Adrenal gland (tissue), 12 donors: ENCODE results near the gene HYAL2. TPM values are rescaled to one million over a fixed set of nuclear protein-coding genes. Genes with fewer than 3 reads are reported as not detected.
A peak's percentile ranks its signal among the peaks of the same experiment; 100 is the strongest.

ENCODE experiments used
- DNase-seq, 7 donors: peaks; one replicate each; pipeline ENCODE4 v3.0.0-alpha.2; 2019 to 2020
- H3K27ac ChIP-seq, 5 donors: fragments of 200-600 bp; sonication (generic) in 4 of 5; 1 replicate in 3 of 5; 2 replicates in 2 of 5; pipeline versions ENCODE4 v1.5.1 to v1.8.0; 2016 to 2020; ENCODE audit warnings: mild to moderate bottlenecking in 1 of 5
- H3K27me3 ChIP-seq: fragments of 200-600 bp; 2 replicates; pipeline ENCODE4 v1.8.0; 2021
- H3K36me3 ChIP-seq, 2 donors: fragments of 200-600 bp; replicated peaks in 1 of 2; 1 replicate in 1 of 2; 2 replicates in 1 of 2; pipeline versions ENCODE4 v1.5.1 to v1.8.0; 2018 to 2022
- H3K4me1 ChIP-seq, 2 donors: fragments of 200-600 bp; replicated peaks in 1 of 2; 1 replicate in 1 of 2; 2 replicates in 1 of 2; pipeline versions ENCODE4 v1.5.1 to v1.8.0; 2018 to 2021
- H3K4me3 ChIP-seq, 4 donors: fragments of 200-600 bp; sonication (generic) in 3 of 4; one replicate each; pipeline ENCODE4 v1.5.1; 2016 to 2018
- H3K9me3 ChIP-seq, 3 donors: fragments of 200-600 bp; sonication (generic) in 1 of 3; replicated peaks in 1 of 3; 1 replicate in 2 of 3; 2 replicates in 1 of 3; pipeline versions ENCODE4 v1.5.1 to v1.8.0; 2016 to 2021
- POLR2A ChIP-seq, 2 donors: fragments of 450-650 bp; IDR thresholded peaks; one replicate each; pipeline ENCODE4 v1.6.1; 2017; ENCODE audit warnings: antibody characterized with exemption in 2 of 2, mild to moderate bottlenecking in 2 of 2, moderate library complexity in 1 of 2
- WGBS, 4 donors: extraction: QIAGEN DNeasy Blood & Tissue Kit in 2 of 4; methylation state at CpG; one replicate each; pipeline versions ENCODE4 v1.1.5 to v1.1.7; 2013 to 2017; 5-methylcytosine and 5-hydroxymethylcytosine counted together
- intact Hi-C, 2 donors: fragments of 100-400 bp; cut with DNase I; formaldehyde crosslinking; loops; one replicate each; pipeline versions ENCODE4 v1.14.1 to v1.15.0; 2022 to 2023
- polyA plus RNA-seq, 3 donors: library from polyadenylated mRNA; stranded (reverse); fragments of 200-250 nt in 2 of 3; fragments of 350-450 nt in 1 of 3; fragmentation: Illumina TruSeq in 1 of 3; extraction: RNeasy Lipid Tissue Mini Kit (QIAGEN cat#74804) in 1 of 3; gene quantifications; one replicate each; pipeline ENCODE4 v1.2.3, GENCODE V29; 2013 to 2014
- total RNA-seq, 9 donors: library from RNA; depleted of rRNA in 4 of 9; stranded (reverse); fragments of >200 nt in 4 of 9; fragments of 120-200 nt in 1 of 9; fragmentation: NEBNext Ultra II Directional in 1 of 9; extraction: Animal tissue kit (Norgen Biotek cat#: 25700) in 1 of 9; gene quantifications; one replicate each; pipeline versions ENCODE4 v1.1.0 to v1.2.4, GENCODE V29; 2013 to 2023
- TF ChIP-seq, protein P1 (sequence below), 6 experiments: fragments of 450-650 bp in 4 of 6; fragments of 200-600 bp in 2 of 6; sonication (generic) in 1 of 6; IDR thresholded peaks; 1 replicate in 5 of 6; 2 replicates in 1 of 6; pipeline versions ENCODE4 v1.5.1 to v1.8.0; 2016 to 2021; ENCODE audit warnings: antibody characterized with exemption in 6 of 6, mild to moderate bottlenecking in 2 of 6, moderate library complexity in 1 of 6
- donor health status: healthy with polysubstance abuse.
- donor health status: Bipolar disorder and iron deficiency.
- donor health status: DM: yes; HTN: yes; CAD: no.
- donor health status: DM: no; HTN: no; CAD: no.
- donor health status: DM: no; HTN: no; CAD: no.
- donor health status: DM: yes; HTN: yes; CAD: no.

HYAL2 gene
- total and polyA plus RNA-seq, 12 donors: 28.0 to 186 (median 99.8) TPM

DNA sequence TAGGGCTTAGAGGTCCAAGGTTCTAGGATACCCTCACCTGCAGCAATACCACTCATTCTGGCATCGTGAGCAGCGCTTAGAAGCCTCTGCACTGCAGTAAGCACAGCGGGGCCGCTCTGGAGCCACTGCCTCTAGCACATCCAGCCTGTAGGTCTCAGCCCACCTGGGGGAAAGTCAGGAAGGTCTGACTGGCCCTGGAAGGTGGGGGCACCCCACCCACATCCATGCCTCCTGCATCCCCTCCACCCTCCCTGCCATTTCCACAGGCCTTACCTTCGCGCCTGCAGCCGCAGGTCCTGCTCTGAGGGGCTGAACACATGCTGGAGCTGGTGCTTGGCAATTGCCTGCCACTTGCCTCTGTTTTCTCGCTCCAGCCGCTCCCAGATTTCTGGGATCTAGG, 19.0 kb upstream of the HYAL2 start:
- peaks cover 16 to 25% of the 10 kb centered on the region in 2 donors for H3K4me1 ChIP-seq
- peak overlapping the region in 1 of 4 donors; percentile 64 for H3K4me3 ChIP-seq
- intact Hi-C loops: no loop called here

DNA sequence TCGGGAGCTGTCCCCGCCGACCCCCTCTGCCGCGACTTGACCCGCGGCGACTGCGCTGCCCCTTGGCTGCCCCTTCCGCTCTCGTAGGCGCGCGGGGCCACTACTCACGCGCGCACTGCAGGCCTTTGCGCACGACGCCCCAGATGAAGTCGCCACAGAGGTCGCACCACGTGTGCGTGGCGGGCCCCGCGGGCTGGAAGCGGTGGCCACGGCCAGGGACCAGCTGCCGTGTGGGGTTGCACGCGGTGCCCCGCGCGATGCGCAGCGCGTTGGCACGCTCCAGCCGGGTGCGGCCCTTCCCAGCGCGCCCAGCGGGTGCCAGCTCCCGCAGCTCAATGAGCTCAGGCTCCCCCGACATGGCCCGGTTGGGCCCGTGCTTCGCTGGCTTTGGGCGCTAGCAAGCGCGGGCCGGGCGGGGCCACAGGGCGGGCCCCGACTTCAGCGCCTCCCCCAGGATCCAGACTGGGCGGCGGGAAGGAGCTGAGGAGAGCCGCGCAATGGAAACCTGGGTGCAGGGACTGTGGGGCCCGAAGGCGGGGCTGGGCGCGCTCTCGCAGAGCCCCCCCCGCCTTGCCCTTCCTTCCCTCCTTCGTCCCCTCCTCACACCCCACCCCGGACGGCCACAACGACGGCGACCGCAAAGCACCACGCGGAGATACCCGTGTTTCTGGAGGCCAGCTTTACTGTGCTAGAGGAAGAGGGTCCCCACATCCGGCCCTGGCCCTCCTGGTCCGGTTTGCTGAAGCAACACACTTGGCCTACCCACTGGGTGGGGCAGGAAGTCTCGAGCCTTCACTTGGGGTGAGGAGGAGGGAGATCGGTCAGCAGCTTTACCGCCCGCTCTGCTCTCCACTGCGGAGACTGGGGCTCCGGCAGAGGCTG, 18.1 kb upstream of the HYAL2 start, which contains the start of gene RASSF1:
Gene RASSF1 (minus strand): TSS at position 389 of the 882 bp plus-strand sequence. CDS start 31 bp downstream, at position 358.
- peak in 3 of 7 donors; percentile 46 to 54 (median 52) for DNase-seq
- H3K4me1 ChIP-seq: peaks cover 23 to 31% of the 10 kb centered on the region in 2 donors
- peak within 1 kb of the TSS in 2 of 4 donors; percentile 16 to 64 for H3K4me3 ChIP-seq
- TF ChIP-seq, protein P1, sequence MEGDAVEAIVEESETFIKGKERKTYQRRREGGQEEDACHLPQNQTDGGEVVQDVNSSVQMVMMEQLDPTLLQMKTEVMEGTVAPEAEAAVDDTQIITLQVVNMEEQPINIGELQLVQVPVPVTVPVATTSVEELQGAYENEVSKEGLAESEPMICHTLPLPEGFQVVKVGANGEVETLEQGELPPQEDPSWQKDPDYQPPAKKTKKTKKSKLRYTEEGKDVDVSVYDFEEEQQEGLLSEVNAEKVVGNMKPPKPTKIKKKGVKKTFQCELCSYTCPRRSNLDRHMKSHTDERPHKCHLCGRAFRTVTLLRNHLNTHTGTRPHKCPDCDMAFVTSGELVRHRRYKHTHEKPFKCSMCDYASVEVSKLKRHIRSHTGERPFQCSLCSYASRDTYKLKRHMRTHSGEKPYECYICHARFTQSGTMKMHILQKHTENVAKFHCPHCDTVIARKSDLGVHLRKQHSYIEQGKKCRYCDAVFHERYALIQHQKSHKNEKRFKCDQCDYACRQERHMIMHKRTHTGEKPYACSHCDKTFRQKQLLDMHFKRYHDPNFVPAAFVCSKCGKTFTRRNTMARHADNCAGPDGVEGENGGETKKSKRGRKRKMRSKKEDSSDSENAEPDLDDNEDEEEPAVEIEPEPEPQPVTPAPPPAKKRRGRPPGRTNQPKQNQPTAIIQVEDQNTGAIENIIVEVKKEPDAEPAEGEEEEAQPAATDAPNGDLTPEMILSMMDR (IDR thresholded peaks at IDR 0.05): no peak
- peak in 1 of 2 donors; percentile 38 for TF ChIP-seq POLR2A (IDR thresholded peaks at IDR 0.05)
- H3K27me3 ChIP-seq: no peaks in the 10 kb centered on the region
- H3K9me3 ChIP-seq: no peaks in the 10 kb centered on the region
- H3K36me3 ChIP-seq: no peaks in the 10 kb centered on the region
- H3K27ac ChIP-seq: peak within 1 kb of the TSS in 4 of 5 donors; percentile 66 to 98 (median 94)
- intact Hi-C loops: no loop called here
- 19 to 29% (median 25%) methylated on average over 1 to 85 of the region's 85 CpGs for WGBS, 4 donors

More for the DNA sequence above, 19.0 kb upstream of the HYAL2 start:
- Histone ChIP-seq H3K9me3 (no peaks in the 10 kb centered on the region), H3K27ac (peak overlapping the region in 1 of 5 donors; percentile 92), H3K27me3 (no peaks in the 10 kb centered on the region), H3K36me3 (no peaks in the 10 kb centered on the region)
- no peak for DNase-seq
- 83 to 98% (median 92%) methylated on average over 8 to 9 of the region's 9 CpGs for WGBS, 4 donors
- TF ChIP-seq, protein P1 (IDR thresholded peaks at IDR 0.05): no peak
- TF ChIP-seq POLR2A (IDR thresholded peaks at IDR 0.05): no peak

DNA sequence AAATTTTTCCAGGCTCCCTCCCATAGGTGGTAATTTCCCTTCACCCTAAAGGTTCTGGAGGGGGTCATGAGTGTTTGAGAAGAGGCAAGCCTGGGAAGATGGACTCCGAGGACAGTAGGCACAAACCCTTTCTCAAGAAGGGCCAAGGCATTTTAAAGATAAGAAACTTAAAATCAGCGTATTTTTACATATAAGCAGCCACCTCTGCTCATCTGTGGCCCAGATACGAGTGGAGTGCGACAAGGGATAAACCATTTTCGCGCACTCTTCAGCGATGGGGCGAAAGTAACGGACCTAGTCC, 17.6 kb upstream of the HYAL2 start:
- H3K4me1 ChIP-seq: peaks cover 21 to 31% of the 10 kb centered on the region in 2 donors
- H3K27ac ChIP-seq: peak overlapping the region in 4 of 5 donors; percentile 66 to 98 (median 94)
- peak overlapping the region in 2 of 4 donors; percentile 16 to 64 for H3K4me3 ChIP-seq
- no peaks in the 10 kb centered on the region for H3K9me3 ChIP-seq
- no peak for TF ChIP-seq POLR2A (IDR thresholded peaks at IDR 0.05)
- TF ChIP-seq, protein P1 (IDR thresholded peaks at IDR 0.05): no peak
- WGBS, 4 donors: 32 to 53% (median 44%) methylated on average over 9 of the region's 9 CpGs
- no peaks in the 10 kb centered on the region for H3K36me3 ChIP-seq
- peak in 1 of 7 donors; percentile 19 for DNase-seq
- H3K27me3 ChIP-seq: no peaks in the 10 kb centered on the region
- intact Hi-C loops: no loop called here

DNA sequence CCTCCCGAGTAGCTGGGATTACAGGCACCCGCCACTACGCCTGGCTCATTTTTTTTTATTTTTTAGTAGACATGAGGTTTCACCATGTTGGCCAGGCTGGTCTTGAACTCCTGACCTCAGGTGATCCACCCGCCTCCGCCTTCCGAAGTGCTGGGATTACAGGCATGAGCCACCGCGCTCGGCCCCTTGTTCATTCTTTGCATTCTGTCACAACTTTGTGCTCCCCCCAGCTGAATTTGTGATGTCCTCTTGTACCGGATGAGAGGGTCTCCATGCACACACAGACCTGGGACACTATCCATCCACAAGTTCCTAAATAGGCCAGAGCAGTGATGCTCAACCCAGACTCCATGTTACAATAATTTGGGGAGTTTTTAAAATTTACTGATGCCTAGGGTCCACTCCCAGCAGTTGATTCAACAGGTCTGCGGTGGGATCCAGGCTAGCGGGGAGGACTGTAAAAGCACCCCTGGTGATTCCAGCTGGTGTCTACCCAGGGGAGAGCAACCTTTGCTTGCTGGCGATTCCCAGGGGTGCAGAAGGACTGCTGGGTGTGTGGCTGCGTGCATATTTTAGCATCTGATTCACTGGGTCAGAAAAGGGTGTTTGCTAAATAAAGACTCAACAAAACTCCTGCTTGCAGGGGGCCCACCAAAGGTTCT, 17.1 kb upstream of the HYAL2 start:
- H3K27ac ChIP-seq: peak overlapping the region in 4 of 5 donors; percentile 66 to 98 (median 94)
- peak overlapping the region in 1 of 4 donors; percentile 64 for H3K4me3 ChIP-seq
- no peak for DNase-seq
- TF ChIP-seq, protein P1 (IDR thresholded peaks at IDR 0.05): no peak
- no peak for TF ChIP-seq POLR2A (IDR thresholded peaks at IDR 0.05)
- no peaks in the 10 kb centered on the region for H3K36me3 ChIP-seq
- H3K9me3 ChIP-seq: no peaks in the 10 kb centered on the region
- intact Hi-C loops: no loop called here
- H3K27me3 ChIP-seq: no peaks in the 10 kb centered on the region
- 63 to 81% (median 76%) methylated on average over 10 to 14 of the region's 14 CpGs for WGBS, 4 donors
- H3K4me1 ChIP-seq: peaks cover 21 to 35% of the 10 kb centered on the region in 2 donors
